K562 (cell line): ENCODE data around the gene KCNQ5. TPM values are rescaled to one million over a fixed set of nuclear protein-coding genes. Genes with fewer than 3 reads are reported as not detected.

Experiments used
- ATAC-seq: fragments of 200-7000 bp; cut with Tn5 transposase; 3 replicates; pipeline ENCODE4 v1.9.1; 2020; ENCODE audit warnings: moderate library complexity
- BruUV-seq: library from RNA; stranded (reverse); fragments of 400-500 nt; replicated peaks from 2 replicates; lab custom pipeline; 2021; lab: Mats Ljungman, UMichigan
- CTCF ChIA-PET: fragments of 300-600 bp; formaldehyde crosslinking; extraction: SDS; loops from one replicate; lab custom pipeline; 2021; ENCODE audit warnings: low intra/inter-chr PET ratio; lab: Yijun Ruan, JAX
- POLR2A ChIA-PET: fragments of 300-600, 350-650 bp; sonication (Branson Sonifier 250); formaldehyde crosslinking; extraction: SDS; loops from one replicate; lab custom pipeline; 2021; ENCODE audit warnings: antibody characterized with exemption, inconsistent platforms; lab: Yijun Ruan, JAX
- DNase-seq, 4 experiments: peaks; one replicate each; pipeline versions ENCODE4 v3.0.0 to v3.0.0-alpha.2; 2011 to 2018; ENCODE audit warnings: low spot score in 3 of 4, mixed read lengths in 3 of 4; ENCODE audit errors: extremely low read depth in 1 of 4
- FAIRE-seq: peaks from 2 replicates; lab custom pipeline; 2011; peaks lifted over from hg19 to GRCh38; lab: Jason Lieb, UNC
- H2AFZ ChIP-seq: 2 replicates; pipeline ENCODE4 v1.6.0; 2011; ENCODE audit warnings: low read depth, low read length, control low read depth, inconsistent platforms
- H3K27ac ChIP-seq: fragments of 200-600 bp; 3 replicates; pipeline ENCODE4 v1.8.0; 2011; ENCODE audit warnings: low read depth, mild to moderate bottlenecking, control low read depth, inconsistent platforms, low read length, moderate library complexity, mixed read lengths; ENCODE audit errors: extremely low read depth
- H3K27me3 ChIP-seq, 2 experiments: fragments of 300-600 bp in 1 of 2; 2 replicates in 1 of 2; 3 replicates in 1 of 2; pipeline versions ENCODE4 v1.6.0 to v1.8.0; 2011; ENCODE audit warnings: inconsistent platforms in 2 of 2, low read length in 2 of 2, mild to moderate bottlenecking in 1 of 2, mixed read lengths in 1 of 2, moderate library complexity in 1 of 2; ENCODE audit not compliant: control insufficient read depth in 2 of 2, insufficient read depth in 2 of 2
- H3K36me3 ChIP-seq: fragments of 300-600 bp; 3 replicates; pipeline ENCODE4 v1.8.0; 2011; ENCODE audit warnings: mild to moderate bottlenecking, low read length, inconsistent platforms; ENCODE audit not compliant: control insufficient read depth, insufficient read depth
- H3K4me1 ChIP-seq, 2 experiments: fragments of 200-600 bp in 1 of 2; replicated peaks in 1 of 2; 2 replicates in 1 of 2; 3 replicates in 1 of 2; pipeline versions ENCODE4 v1.5.1 to v1.8.0; 2011; ENCODE audit warnings: inconsistent platforms in 2 of 2, low read length in 2 of 2, mild to moderate bottlenecking in 1 of 2, mixed read lengths in 1 of 2, moderate library complexity in 1 of 2; ENCODE audit not compliant: control insufficient read depth in 2 of 2, insufficient read depth in 2 of 2
- H3K4me2 ChIP-seq: 2 replicates; pipeline ENCODE4 v1.6.1; 2011; ENCODE audit warnings: low read length, control low read depth, inconsistent platforms, mixed read lengths; ENCODE audit not compliant: insufficient read depth
- H3K4me3 ChIP-seq: fragments of 200-600 bp; sonication (generic), shearing (Covaris generic); 2 replicates; pipeline ENCODE4 v1.5.1; 2016; ENCODE audit warnings: control low read depth, inconsistent platforms
- H3K79me2 ChIP-seq: fragments of 200-600 bp; 3 replicates; pipeline ENCODE4 v1.8.0; 2011; ENCODE audit warnings: low read length, inconsistent platforms; ENCODE audit not compliant: control insufficient read depth, insufficient read depth
- H3K9ac ChIP-seq, 2 experiments: 2 replicates each; pipeline versions ENCODE4 v1.6.0 to v1.6.1; 2011; ENCODE audit warnings: low read depth in 2 of 2, low read length in 2 of 2, control low read depth in 1 of 2, inconsistent platforms in 1 of 2, mild to moderate bottlenecking in 1 of 2, mixed read lengths in 1 of 2; ENCODE audit not compliant: insufficient read depth in 1 of 2
- H3K9me1 ChIP-seq: one replicate; pipeline ENCODE4 v1.6.0; 2011; ENCODE audit warnings: inconsistent platforms, mild to moderate bottlenecking, low read length, moderate library complexity; ENCODE audit not compliant: control insufficient read depth, insufficient read depth
- H3K9me3 ChIP-seq: replicated peaks from 2 replicates; pipeline ENCODE4 v1.5.1; 2011; ENCODE audit warnings: low read depth, low read length, inconsistent platforms; ENCODE audit not compliant: control insufficient read depth, insufficient read depth
- H4K20me1 ChIP-seq: replicated peaks from 2 replicates; pipeline ENCODE4 v1.6.1; 2011; ENCODE audit warnings: low read length, inconsistent platforms, mixed read lengths; ENCODE audit not compliant: control insufficient read depth, insufficient read depth
- ATF3 ChIP-seq, 2 experiments: fragments of 450-650 bp in 1 of 2; sonication (generic) in 1 of 2; formaldehyde crosslinking in 1 of 2; IDR thresholded peaks in 1 of 2; conservative IDR thresholded peaks in 1 of 2; 2 replicates each; pipeline versions ENCODE4 v1.6.1 to v1.8.1; 2016 to 2023; ENCODE audit warnings: mild to moderate bottlenecking in 2 of 2, moderate library complexity in 2 of 2, inconsistent platforms in 1 of 2, missing genetic modification reagents in 1 of 2
- CLOCK ChIP-seq: fragments of 250-450 bp; sonication (Bioruptor Pico); IDR thresholded peaks from 2 replicates; pipeline ENCODE4 v1.4.0; 2020; ENCODE audit warnings: mild to moderate bottlenecking, moderate library complexity, borderline replicate concordance
- ETV6 ChIP-seq, 3 experiments: fragments of 150-350 bp in 1 of 3; sonication (generic) in 1 of 3; formaldehyde crosslinking in 1 of 3; IDR thresholded peaks; 2 replicates each; pipeline versions ENCODE4 v1.6.1 to v1.8.0; 2014 to 2022; ENCODE audit warnings: borderline replicate concordance in 2 of 3, low read depth in 2 of 3, antibody characterized with exemption in 1 of 3, low read length in 1 of 3, mild to moderate bottlenecking in 1 of 3, missing genetic modification reagents in 1 of 3
- HMG20B ChIP-seq: fragments of 250-450 bp; sonication (Bioruptor Pico); IDR thresholded peaks from 2 replicates; pipeline ENCODE4 v1.5.0; 2021; ENCODE audit warnings: mild to moderate bottlenecking
- KLF6 ChIP-seq: fragments of 250-450 bp; sonication (Bioruptor Pico); IDR thresholded peaks from 2 replicates; pipeline ENCODE4 v1.4.0; 2020; ENCODE audit warnings: mild to moderate bottlenecking, moderate library complexity, borderline replicate concordance
- MAX ChIP-seq: sonication (generic); formaldehyde crosslinking; IDR thresholded peaks from 2 replicates; pipeline ENCODE4 v1.9.0; 2022; ENCODE audit warnings: mild to moderate bottlenecking, missing genetic modification reagents
- MYC ChIP-seq, 2 experiments: fragments of 250-450 bp in 1 of 2; sonication (Bioruptor Pico) in 1 of 2; IDR thresholded peaks; 2 replicates each; pipeline versions ENCODE4 v1.5.1 to v1.6.1; 2012 to 2021; ENCODE audit warnings: low read depth in 2 of 2, borderline replicate concordance in 1 of 2, improper control_type of control experiment in 1 of 2, low read length in 1 of 2, mild to moderate bottlenecking in 1 of 2, moderate library complexity in 1 of 2
- SP2 ChIP-seq: IDR thresholded peaks from 2 replicates; pipeline ENCODE4 v1.6.1; 2011; ENCODE audit warnings: mild to moderate bottlenecking, low read depth, low read length, moderate library complexity; ENCODE audit not compliant: poor library complexity, severe bottlenecking; ENCODE audit errors: extremely low read depth
- THRA ChIP-seq: fragments of 450-650 bp; IDR thresholded peaks from 2 replicates; pipeline ENCODE4 v1.6.1; 2017; ENCODE audit warnings: mild to moderate bottlenecking, moderate library complexity
- ZNF3 ChIP-seq: fragments of 250-450 bp; sonication (Bioruptor Pico); IDR thresholded peaks from 2 replicates; pipeline ENCODE4 v1.5.0; 2021; ENCODE audit warnings: mild to moderate bottlenecking, moderate library complexity
- ZNF77 ChIP-seq: fragments of 250-450 bp; sonication (Bioruptor Pico); IDR thresholded peaks from 2 replicates; pipeline ENCODE4 v1.5.0; 2020
- WGBS: fragments of 100-300 bp; shearing (Covaris generic); methylation state at CpG from one replicate; pipeline ENCODE4 v1.1.6; 2016; ENCODE audit warnings: low coverage, mixed read lengths; ENCODE audit not compliant: insufficient coverage; ENCODE audit errors: missing lambda C conversion rate; 5-methylcytosine and 5-hydroxymethylcytosine counted together
- in situ Hi-C: fragments of 300-500 bp; cut with MboI; formaldehyde crosslinking; loops from 4 replicates; pipeline ENCODE4 v1.15.0; 2018; ENCODE audit warnings: inconsistent platforms, mixed read lengths
- intact Hi-C: fragments of 100-400 bp; cut with micrococcal nuclease; formaldehyde crosslinking; loops from 2 replicates; pipeline ENCODE4 v1.14.2; 2022
- polyA plus RNA-seq, 8 experiments: library from polyadenylated mRNA; depleted of rRNA in 4 of 8; stranded (reverse) in 5 of 8; unstranded in 3 of 8; fragments of >200 nt; fragmentation: Nextera tagmentation in 2 of 8; fragmentation: Illumina TruSeq in 1 of 8; extraction: Ambion mirVana in 2 of 8; extraction: Trizol in 1 of 8; gene quantifications; 2 replicates each; pipeline versions ENCODE4 v1.2.1 to v1.2.3, GENCODE V29; 2011 to 2014; ENCODE audit warnings: inconsistent platforms in 1 of 8, missing spikeins in 1 of 8
- total RNA-seq, 7 experiments: library from RNA; depleted of rRNA in 6 of 7; stranded (reverse); fragments of >200 nt in 6 of 7; fragmentation: Illumina TruSeq in 2 of 7; extraction: Trizol in 2 of 7; gene quantifications; 2 replicates each; pipeline versions ENCODE4 v1.2.1 to v1.2.3, GENCODE V29; 2011 to 2021; ENCODE audit warnings: low replicate concordance in 1 of 7

KCNQ5 gene
- total and polyA plus RNA-seq, 9 of the 15 experiments (the other 6 are each of a cell fraction or from before 2014, with no cell fraction given): 0.31 to 5.9 (median 2.6) TPM

- Histone ChIP-seq H3K27me3 (no peaks in the 10 kb centered on the region), H3K9me1 (no peaks in the 10 kb centered on the region), H2AFZ (no peak overlapping the region), H3K9me3 (no peaks in the 10 kb centered on the region), H3K27ac (no peak overlapping the region), H4K20me1 (no peaks in the 10 kb centered on the region)
- no TSS peak for BruUV-seq
- WGBS: 30% methylated on average over 2 of the region's 2 CpGs
- TF ChIP-seq ATF3 (IDR thresholded peaks at IDR 0.05) (no peak), ATF3 (CRISPR knock-in tag; conservative IDR thresholded peaks at IDR 0.05) (no peak), KLF6 (CRISPR knock-in tag) (no peak), SP2 (no peak), ZNF3 (CRISPR knock-in tag) (no peak), MYC (IDR thresholded peaks at IDR 0.05; ENCODE audit: low read depth, low read length) (no peak), MYC (CRISPR knock-in tag; IDR thresholded peaks at IDR 0.05; ENCODE audit: borderline replicate concordance, low read depth) (no peak), THRA (no peak), HMG20B (no peak), MAX (no peak), CLOCK (CRISPR knock-in tag) (no peak), ETV6 (IDR thresholded peaks at IDR 0.05; ENCODE audit: borderline replicate concordance in 1 of 2, low read depth in 2 of 2, low read length in 1 of 2) (no peak), ETV6 (CRISPR knock-in tag; IDR thresholded peaks at IDR 0.05; ENCODE audit: borderline replicate concordance) (no peak), ZNF77 (CRISPR knock-in tag) (no peak)
- TF ChIP-seq, all 486 proteins: peak for 0
- H3K79me2 ChIP-seq: no peaks in the 10 kb centered on the region
- no peak overlapping the region for H3K4me2 ChIP-seq
- no peak for DNase-seq
- POLR2A ChIA-PET: no interaction called here
- no peak overlapping the region for H3K4me3 ChIP-seq
- CTCF ChIA-PET: no interaction called here
- FAIRE-seq: no peak
- intact Hi-C loops: no loop called here
- no peak overlapping the region for H3K9ac ChIP-seq
- no peak for ATAC-seq
- no peaks in the 10 kb centered on the region for H3K36me3 ChIP-seq
- in situ Hi-C loops: no loop called here
- H3K4me1 ChIP-seq: peaks cover 0 to 2% of the 10 kb centered on the region in 2 experiments; a peak in 1 of 5 replicates
Measured at GRCh38 chr6:72959821-72960220, 338.0 kb downstream of the KCNQ5 start.
